Measurements from ENCODE around the gene MT2A. TPM values are rescaled to one million over a fixed set of nuclear protein-coding genes. Genes with fewer than 3 reads are reported as not detected.
A peak's percentile ranks its signal among the peaks of the same experiment; 100 is the strongest.

MT2A gene
- total RNA-seq, 6 experiments from 2014 or later = 946 to 4,033 (median 2,228) TPM

- ATAC-seq (no peak), DNase-seq (no peak)
- Histone ChIP-seq H3K9me3 (no peaks in the 10 kb centered on the region), H3K4me3 (no peak overlapping the region), H3K4me1 (peaks cover 0 to 11% (median 5%) of the 10 kb centered on the region in 4 donors), H3K27me3 (no peaks in the 10 kb centered on the region), H3K27ac (no peak overlapping the region), H3K36me3 (no peaks in the 10 kb centered on the region)
- intact Hi-C loops (cut with DNase I) = no loop called here
- WGBS (ENCODE audit: insufficient coverage, low coverage, low lambda C conversion rate, missing lambda C conversion rate) = 95% methylated on average over 2 of the region's 2 CpGs
- TF ChIP-seq, protein P1, sequence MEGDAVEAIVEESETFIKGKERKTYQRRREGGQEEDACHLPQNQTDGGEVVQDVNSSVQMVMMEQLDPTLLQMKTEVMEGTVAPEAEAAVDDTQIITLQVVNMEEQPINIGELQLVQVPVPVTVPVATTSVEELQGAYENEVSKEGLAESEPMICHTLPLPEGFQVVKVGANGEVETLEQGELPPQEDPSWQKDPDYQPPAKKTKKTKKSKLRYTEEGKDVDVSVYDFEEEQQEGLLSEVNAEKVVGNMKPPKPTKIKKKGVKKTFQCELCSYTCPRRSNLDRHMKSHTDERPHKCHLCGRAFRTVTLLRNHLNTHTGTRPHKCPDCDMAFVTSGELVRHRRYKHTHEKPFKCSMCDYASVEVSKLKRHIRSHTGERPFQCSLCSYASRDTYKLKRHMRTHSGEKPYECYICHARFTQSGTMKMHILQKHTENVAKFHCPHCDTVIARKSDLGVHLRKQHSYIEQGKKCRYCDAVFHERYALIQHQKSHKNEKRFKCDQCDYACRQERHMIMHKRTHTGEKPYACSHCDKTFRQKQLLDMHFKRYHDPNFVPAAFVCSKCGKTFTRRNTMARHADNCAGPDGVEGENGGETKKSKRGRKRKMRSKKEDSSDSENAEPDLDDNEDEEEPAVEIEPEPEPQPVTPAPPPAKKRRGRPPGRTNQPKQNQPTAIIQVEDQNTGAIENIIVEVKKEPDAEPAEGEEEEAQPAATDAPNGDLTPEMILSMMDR (IDR thresholded peaks at IDR 0.05) = no peak
- no peak for TF ChIP-seq POLR2A (IDR thresholded peaks at IDR 0.05)
Observed at GRCh38 chr16:56623637-56624036, 15.3 kb downstream of the MT2A start.

- intact Hi-C loops (cut with DNase I) = no loop called here
- H3K9me3 ChIP-seq = no peaks in the 10 kb centered on the region
- H3K4me1 ChIP-seq = peaks cover 0 to 10% (median 4%) of the 10 kb centered on the region in 4 donors
- TF ChIP-seq, protein P1 (IDR thresholded peaks at IDR 0.05) = no peak
- TF ChIP-seq POLR2A (IDR thresholded peaks at IDR 0.05) = peak; percentile 98
- H3K27me3 ChIP-seq = no peaks in the 10 kb centered on the region
- DNase-seq (peak; percentile 80 to 92 (median 88)), ATAC-seq (peak; percentile 79 to 92 (median 86))
- no peaks in the 10 kb centered on the region for H3K36me3 ChIP-seq
- peak within 1 kb of the TSS; percentile 83 to 90 (median 85) for H3K4me3 ChIP-seq
- H3K27ac ChIP-seq = peak within 1 kb of the TSS; percentile 93 to 96 (median 95)
- 1% methylated on average over 11 of the region's 62 CpGs for WGBS (ENCODE audit: insufficient coverage, low coverage, low lambda C conversion rate, missing lambda C conversion rate)
Observed at GRCh38 chr16:56625140-56625942, 17.0 kb downstream of the MT2A start, which contains the start of gene MT1E. MT1E (plus strand) TSS chr16:56625781; CDS start chr16:56625852, 71 bp downstream.

DNA sequence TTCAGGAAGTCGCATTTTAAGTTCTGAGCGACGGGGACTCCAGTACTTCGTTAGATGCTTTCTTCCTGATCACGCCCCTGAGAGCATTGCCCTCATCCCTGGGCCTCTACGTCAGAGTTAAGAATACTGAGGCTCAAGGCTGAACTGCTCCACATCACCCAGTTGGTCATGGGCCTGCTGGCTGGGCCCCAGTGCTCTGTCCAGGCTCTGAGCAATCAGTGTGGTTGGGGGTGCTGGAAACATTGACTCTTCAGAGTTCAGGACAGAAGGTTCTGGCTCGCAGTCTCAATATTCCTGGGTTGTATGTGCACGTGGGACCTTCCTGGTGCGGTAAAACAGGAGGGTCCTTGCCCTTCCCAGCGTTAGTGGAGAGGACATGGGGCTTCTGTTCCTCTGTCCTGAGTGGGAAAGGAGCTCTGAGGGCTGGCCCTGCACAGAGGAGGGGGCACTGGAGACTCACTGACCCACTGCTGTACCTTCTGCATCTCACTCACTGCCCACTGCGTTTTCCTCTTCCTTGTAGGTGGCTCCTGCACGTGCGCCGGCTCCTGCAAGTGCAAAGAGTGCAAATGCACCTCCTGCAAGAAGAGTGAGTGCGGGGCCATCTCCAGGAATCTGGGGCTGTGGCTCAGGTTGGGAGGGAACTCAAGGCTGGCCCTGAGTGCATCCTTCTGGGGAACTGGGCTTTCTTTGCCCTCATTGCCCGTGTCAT is 17.7 kb downstream of the MT2A start:
- intact Hi-C loops (cut with DNase I) = no loop called here

DNA sequence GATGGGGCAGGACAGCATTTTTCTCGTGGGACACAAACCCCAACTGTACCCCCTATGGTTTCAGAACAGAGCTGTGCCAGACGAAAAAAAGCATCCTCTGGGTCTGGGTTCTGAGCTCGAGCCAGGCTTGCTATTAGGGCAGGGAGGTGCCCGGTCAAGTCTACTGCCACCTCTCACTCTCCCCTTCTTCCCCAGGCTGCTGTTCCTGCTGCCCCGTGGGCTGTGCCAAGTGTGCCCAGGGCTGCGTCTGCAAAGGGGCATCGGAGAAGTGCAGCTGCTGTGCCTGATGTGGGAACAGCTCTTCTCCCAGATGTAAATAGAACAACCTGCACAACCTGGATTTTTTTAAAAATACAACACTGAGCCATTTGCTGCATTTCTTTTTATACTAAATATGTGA is 18.3 kb downstream of the MT2A start:
- Histone ChIP-seq H3K27ac (peak overlapping the region; percentile 93 to 96 (median 95)), H3K4me3 (peak overlapping the region; percentile 83 to 90 (median 85)), H3K36me3 (no peaks in the 10 kb centered on the region), H3K4me1 (peaks cover 0 to 18% (median 2%) of the 10 kb centered on the region in 4 donors), H3K9me3 (no peaks in the 10 kb centered on the region), H3K27me3 (no peaks in the 10 kb centered on the region)
- TF ChIP-seq, protein P1 (IDR thresholded peaks at IDR 0.05) = no peak
- no peak for TF ChIP-seq POLR2A (IDR thresholded peaks at IDR 0.05)
- WGBS (ENCODE audit: insufficient coverage, low coverage, low lambda C conversion rate, missing lambda C conversion rate) = 8% methylated on average over 4 of the region's 7 CpGs
- DNase-seq (no peak), ATAC-seq (peak in 3 of 4 donors; percentile 1 to 5 (median 3))
- intact Hi-C loops (cut with DNase I) = no loop called here

More for the DNA sequence above, 17.7 kb downstream of the MT2A start:
- Histone ChIP-seq H3K9me3 (no peaks in the 10 kb centered on the region), H3K4me1 (peaks cover 0 to 13% (median 5%) of the 10 kb centered on the region in 4 donors), H3K36me3 (no peaks in the 10 kb centered on the region), H3K27ac (peak overlapping the region; percentile 93 to 96 (median 95)), H3K27me3 (no peaks in the 10 kb centered on the region), H3K4me3 (peak overlapping the region; percentile 83 to 90 (median 85))
- TF ChIP-seq, protein P1 (IDR thresholded peaks at IDR 0.05) = peak in 1 of 4 donors; percentile 11
- TF ChIP-seq POLR2A (IDR thresholded peaks at IDR 0.05) = peak; percentile 81
- no peak for DNase-seq
- 5% methylated on average over 8 of the region's 16 CpGs for WGBS (ENCODE audit: insufficient coverage, low coverage, low lambda C conversion rate, missing lambda C conversion rate)
- peak; percentile 33 to 52 (median 42) for ATAC-seq
